Endothelial cell of umbilical vein (primary cell): ENCODE data around the gene INTS1. TPM values are rescaled to one million over a fixed set of nuclear protein-coding genes. Genes with fewer than 3 reads are reported as not detected.

ENCODE experiments used
- BruUV-seq: library from RNA; stranded (reverse); fragments of 400-500 nt; replicated peaks from 2 replicates; lab custom pipeline; 2021; lab: Mats Ljungman, UMichigan
- CTCF ChIA-PET: fragments of 300-600, 350-600 bp; sonication (Branson Sonifier 250); formaldehyde crosslinking; loops from one replicate; lab custom pipeline; 2021; ENCODE audit warnings: antibody characterized with exemption, inconsistent platforms; lab: Charles Lee
- POLR2A ChIA-PET: fragments of 300-600, 350-600 bp; sonication (Branson Sonifier 250); formaldehyde crosslinking; loops from one replicate; lab custom pipeline; 2021; ENCODE audit warnings: antibody characterized with exemption, inconsistent platforms; lab: Charles Lee
- DNase-seq: peaks from one replicate; pipeline ENCODE4 v3.0.0-alpha.2; 2011; ENCODE audit warnings: low read depth, low spot score
- FAIRE-seq: peaks from 2 replicates; lab custom pipeline; 2011; peaks lifted over from hg19 to GRCh38; lab: Jason Lieb, UNC
- H2AFZ ChIP-seq: 2 replicates; pipeline ENCODE4 v1.6.0; 2012; ENCODE audit warnings: low read depth, low read length, control low read depth, inconsistent platforms
- H3K27ac ChIP-seq: 2 replicates; pipeline ENCODE4 v1.5.1; 2011; ENCODE audit warnings: low read depth, mild to moderate bottlenecking, control low read depth, low read length, moderate library complexity; ENCODE audit not compliant: insufficient read depth
- H3K27me3 ChIP-seq, 2 experiments: 2 replicates each; pipeline versions ENCODE4 v1.6.0 to v1.6.1; 2011; ENCODE audit warnings: low read length in 2 of 2, mixed read lengths in 1 of 2; ENCODE audit not compliant: control insufficient read depth in 2 of 2, insufficient read depth in 2 of 2
- H3K36me3 ChIP-seq, 2 experiments: 2 replicates in 1 of 2; 3 replicates in 1 of 2; pipeline ENCODE4 v1.5.1; 2011; ENCODE audit warnings: low read length in 2 of 2, mild to moderate bottlenecking in 1 of 2, moderate library complexity in 1 of 2; ENCODE audit not compliant: control insufficient read depth in 2 of 2, insufficient read depth in 2 of 2; ENCODE audit errors: extremely low read depth in 1 of 2
- H3K4me1 ChIP-seq: 3 replicates; pipeline ENCODE4 v1.5.1; 2011; ENCODE audit warnings: mild to moderate bottlenecking, low read length; ENCODE audit not compliant: control insufficient read depth, insufficient read depth; ENCODE audit errors: extremely low read depth
- H3K4me2 ChIP-seq: 2 replicates; pipeline ENCODE4 v1.6.1; 2011; ENCODE audit warnings: low read length, control low read depth, mixed read lengths; ENCODE audit not compliant: insufficient read depth
- H3K4me3 ChIP-seq, 3 experiments: fragments of 200-600 bp in 1 of 3; sonication (generic), shearing (Covaris generic) in 1 of 3; replicated peaks in 1 of 3; 2 replicates each; pipeline ENCODE4 v1.5.1; 2011 to 2016; ENCODE audit warnings: control low read depth in 3 of 3, low read length in 3 of 3, mild to moderate bottlenecking in 2 of 3, inconsistent platforms in 1 of 3, low read depth in 1 of 3, moderate library complexity in 1 of 3; ENCODE audit not compliant: insufficient read depth in 1 of 3
- H3K79me2 ChIP-seq: 2 replicates; pipeline ENCODE4 v1.6.0; 2012; ENCODE audit warnings: low read length, inconsistent platforms; ENCODE audit not compliant: control insufficient read depth, insufficient read depth
- H3K9ac ChIP-seq: replicated peaks from 2 replicates; pipeline ENCODE3; 2011; ENCODE audit warnings: low read length, control low read depth; ENCODE audit not compliant: insufficient read depth; ENCODE audit errors: extremely low read depth
- H3K9me1 ChIP-seq: replicated peaks from 3 replicates; pipeline ENCODE4 v1.6.0; 2011; ENCODE audit warnings: mild to moderate bottlenecking, low read length; ENCODE audit not compliant: control insufficient read depth, insufficient read depth; ENCODE audit errors: extremely low read depth
- H3K9me3 ChIP-seq: replicated peaks from 2 replicates; pipeline ENCODE4 v1.5.1; 2012; ENCODE audit warnings: low read length, inconsistent platforms; ENCODE audit not compliant: control insufficient read depth, insufficient read depth
- H4K20me1 ChIP-seq: replicated peaks from 2 replicates; pipeline ENCODE3; 2011; ENCODE audit warnings: mild to moderate bottlenecking, low read length; ENCODE audit not compliant: control insufficient read depth, insufficient read depth; ENCODE audit errors: extremely low read depth
- EZH2 ChIP-seq: IDR thresholded peaks from 2 replicates; pipeline ENCODE4 v1.6.1; 2012; ENCODE audit warnings: borderline replicate concordance, low read depth, mild to moderate bottlenecking, moderate library complexity, low read length, inconsistent platforms; ENCODE audit not compliant: severe bottlenecking
- FOS ChIP-seq: IDR thresholded peaks from 2 replicates; pipeline ENCODE4 v1.6.1; 2011; ENCODE audit warnings: mild to moderate bottlenecking, low read length, moderate library complexity, borderline replicate concordance; ENCODE audit not compliant: insufficient read depth
- GATA2 ChIP-seq: IDR thresholded peaks from 2 replicates; pipeline ENCODE4 v1.7.0; 2011; ENCODE audit warnings: low read depth, mild to moderate bottlenecking, moderate library complexity, mixed read lengths, low read length; ENCODE audit not compliant: insufficient read length, insufficient read depth
- JUN ChIP-seq: IDR thresholded peaks from 2 replicates; pipeline ENCODE4 v1.6.1; 2011; ENCODE audit warnings: borderline replicate concordance, low read depth; ENCODE audit not compliant: insufficient read length, insufficient read depth
- MAX ChIP-seq: IDR thresholded peaks from 2 replicates; pipeline ENCODE4 v1.6.1; 2011; ENCODE audit not compliant: insufficient read depth, insufficient read length
- MYC ChIP-seq: IDR thresholded peaks from one replicate; pipeline ENCODE4 v1.6.1; 2011; ENCODE audit warnings: mild to moderate bottlenecking, low read depth, low read length
- POLR2A ChIP-seq: IDR thresholded peaks from 2 replicates; pipeline ENCODE4 v1.6.1; 2012; ENCODE audit warnings: low read depth, mild to moderate bottlenecking, control low read depth, low read length
- POLR2AphosphoS5 ChIP-seq: IDR thresholded peaks from 2 replicates; pipeline ENCODE4 v1.6.1; 2012; ENCODE audit warnings: low read depth, mild to moderate bottlenecking, control low read depth, low read length, moderate library complexity; ENCODE audit not compliant: insufficient read depth
- dilution Hi-C: fragments of 300-500 bp; cut with MboI; formaldehyde crosslinking; loops from one replicate; pipeline ENCODE4 v1.15.0; 2019; ENCODE audit warnings: low sequenced_read_pairs; ENCODE audit not compliant: extremely low pct_ligation_motif_present
- intact Hi-C: fragments of 100-400 bp; cut with micrococcal nuclease; formaldehyde crosslinking; loops from one replicate; pipeline ENCODE4 v1.10.0; 2022
- polyA plus RNA-seq, 4 experiments: library from polyadenylated mRNA; depleted of rRNA in 3 of 4; stranded (reverse) in 3 of 4; unstranded in 1 of 4; fragments of >200 nt; gene quantifications; 2 replicates each; pipeline versions ENCODE4 v1.2.1 to v1.2.3, GENCODE V29; 2011 to 2012; ENCODE audit warnings: missing spikeins in 1 of 4
- total RNA-seq: library from RNA; stranded (reverse); gene quantifications from 2 replicates; pipeline ENCODE4 v1.2.3, GENCODE V29; 2021
- TF ChIP-seq, protein P1 (sequence below), 2 donors: IDR thresholded peaks; 1 replicate in 1 of 2; 2 replicates in 1 of 2; pipeline ENCODE4 v1.5.1; 2011; ENCODE audit warnings: low read length in 2 of 2, mild to moderate bottlenecking in 2 of 2, moderate library complexity in 2 of 2, control low read depth in 1 of 2, inconsistent platforms in 1 of 2, low read depth in 1 of 2; ENCODE audit not compliant: insufficient read depth in 1 of 2; ENCODE audit errors: extremely low read depth in 1 of 2

The INTS1 gene
- total and polyA plus RNA-seq, 2 donors (not counting 3 experiments of a cell fraction or from before 2014, with no cell fraction given) = 57.8 to 116 TPM

DNA sequence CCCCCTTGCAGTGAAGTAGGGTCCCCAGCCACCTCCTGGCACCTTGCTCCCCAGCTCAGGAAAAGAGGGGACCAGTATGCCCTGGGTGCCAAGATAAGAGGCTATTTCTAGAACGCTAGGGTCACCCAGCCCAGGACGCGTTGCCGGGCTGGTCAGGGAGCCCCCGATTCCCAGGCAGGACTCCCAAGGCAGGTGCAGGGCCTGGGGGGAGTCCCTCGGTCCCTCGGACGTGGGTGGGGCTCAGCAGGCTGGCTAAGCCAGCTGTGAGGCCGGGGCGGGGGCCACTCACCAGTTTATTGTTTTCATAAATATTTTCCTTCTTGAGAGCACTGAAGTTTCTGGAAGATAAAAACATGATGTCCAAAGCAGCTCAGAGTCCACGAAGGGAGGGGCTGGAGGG, 54.2 kb downstream of the INTS1 start:
- no peak for FAIRE-seq
- DNase-seq = no peak
- peaks cover 0 to 1% of the 10 kb centered on the region in 2 experiments for H3K36me3 ChIP-seq
- H3K9me3 ChIP-seq = no peaks in the 10 kb centered on the region
- ChIA-PET CTCF (interaction anchor here (1.7 kb wide), 1 partner anchor 17 kb away, joined by 6 read pairs; no protein-coding TSS in a partner anchor), POLR2A (no interaction called here)
- H3K9ac ChIP-seq = no peak overlapping the region
- no TSS peak for BruUV-seq
- no peak overlapping the region for H3K4me2 ChIP-seq
- H3K27me3 ChIP-seq = no peaks in the 10 kb centered on the region
- intact Hi-C loops (no loop called here), dilution Hi-C loops (no loop called here)
- no peak overlapping the region for H3K27ac ChIP-seq
- peaks cover 12% of the 10 kb centered on the region for H3K79me2 ChIP-seq
- no peak overlapping the region for H3K4me3 ChIP-seq
- no peaks in the 10 kb centered on the region for H3K9me1 ChIP-seq
- no peak for TF ChIP-seq JUN
- no peak for TF ChIP-seq POLR2A
- TF ChIP-seq, protein P1, sequence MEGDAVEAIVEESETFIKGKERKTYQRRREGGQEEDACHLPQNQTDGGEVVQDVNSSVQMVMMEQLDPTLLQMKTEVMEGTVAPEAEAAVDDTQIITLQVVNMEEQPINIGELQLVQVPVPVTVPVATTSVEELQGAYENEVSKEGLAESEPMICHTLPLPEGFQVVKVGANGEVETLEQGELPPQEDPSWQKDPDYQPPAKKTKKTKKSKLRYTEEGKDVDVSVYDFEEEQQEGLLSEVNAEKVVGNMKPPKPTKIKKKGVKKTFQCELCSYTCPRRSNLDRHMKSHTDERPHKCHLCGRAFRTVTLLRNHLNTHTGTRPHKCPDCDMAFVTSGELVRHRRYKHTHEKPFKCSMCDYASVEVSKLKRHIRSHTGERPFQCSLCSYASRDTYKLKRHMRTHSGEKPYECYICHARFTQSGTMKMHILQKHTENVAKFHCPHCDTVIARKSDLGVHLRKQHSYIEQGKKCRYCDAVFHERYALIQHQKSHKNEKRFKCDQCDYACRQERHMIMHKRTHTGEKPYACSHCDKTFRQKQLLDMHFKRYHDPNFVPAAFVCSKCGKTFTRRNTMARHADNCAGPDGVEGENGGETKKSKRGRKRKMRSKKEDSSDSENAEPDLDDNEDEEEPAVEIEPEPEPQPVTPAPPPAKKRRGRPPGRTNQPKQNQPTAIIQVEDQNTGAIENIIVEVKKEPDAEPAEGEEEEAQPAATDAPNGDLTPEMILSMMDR (IDR thresholded peaks at IDR 0.05; ENCODE audit: extremely low read depth in 1 of 2, insufficient read depth in 1 of 2, low read depth in 1 of 2, low read length in 2 of 2) = no peak
- no peak for TF ChIP-seq EZH2
- H4K20me1 ChIP-seq = no peaks in the 10 kb centered on the region
- H2AFZ ChIP-seq = no peak overlapping the region
- H3K4me1 ChIP-seq = no peaks in the 10 kb centered on the region

DNA sequence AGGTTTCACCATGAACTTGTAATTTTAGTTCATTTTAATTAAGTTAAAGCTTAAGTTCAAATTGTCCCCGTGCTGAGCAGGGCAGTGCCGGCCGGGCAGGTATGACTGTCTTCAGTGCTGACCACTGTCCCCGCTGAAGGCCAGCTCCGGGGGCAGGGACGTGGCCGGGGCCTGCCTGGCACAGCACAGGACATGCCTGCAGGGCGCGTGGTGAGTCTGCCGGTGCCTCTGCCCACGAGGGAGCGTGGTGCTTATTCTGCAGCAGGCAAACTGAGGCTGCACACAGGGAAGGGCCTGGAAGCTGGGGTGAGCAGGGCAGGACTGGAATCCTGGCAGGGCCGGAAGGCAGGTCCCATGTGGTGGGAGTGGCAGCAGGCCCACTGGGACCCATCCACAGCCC, 54.7 kb downstream of the INTS1 start:
- CTCF ChIA-PET = interaction anchor here (1.7 kb wide), 1 partner anchor 17 kb away, joined by 6 read pairs; no protein-coding TSS in a partner anchor
- Histone ChIP-seq H3K4me2 (no peak overlapping the region), H3K36me3 (peaks cover 0 to 1% of the 10 kb centered on the region in 2 experiments), H3K9ac (no peak overlapping the region), H3K9me1 (no peaks in the 10 kb centered on the region), H3K9me3 (no peaks in the 10 kb centered on the region), H3K4me1 (no peaks in the 10 kb centered on the region), H2AFZ (no peak overlapping the region), H3K27me3 (no peaks in the 10 kb centered on the region), H3K79me2 (peaks cover 10% of the 10 kb centered on the region), H4K20me1 (no peaks in the 10 kb centered on the region), H3K4me3 (no peak overlapping the region), H3K27ac (no peak overlapping the region)
- POLR2A ChIA-PET = no interaction called here
- DNase-seq (no peak), FAIRE-seq (no peak)
- TF ChIP-seq MYC (no peak), FOS (no peak), GATA2 (no peak), MAX (no peak), EZH2 (no peak), JUN (no peak), POLR2A (no peak), POLR2AphosphoS5 (no peak)
- TF ChIP-seq, protein P1 (IDR thresholded peaks at IDR 0.05; ENCODE audit: extremely low read depth in 1 of 2, insufficient read depth in 1 of 2, low read depth in 1 of 2, low read length in 2 of 2) = no peak
- intact Hi-C loops = no loop called here
- BruUV-seq = no TSS peak
- dilution Hi-C loops = no loop called here
